Right hindlimb (tissue), 1 donor: ENCODE data around the gene LSAMP.

Experiments used
- DNase-seq: peaks from one replicate; pipeline ENCODE4 v3.0.0-alpha.2; 2018

LSAMP gene

DNA sequence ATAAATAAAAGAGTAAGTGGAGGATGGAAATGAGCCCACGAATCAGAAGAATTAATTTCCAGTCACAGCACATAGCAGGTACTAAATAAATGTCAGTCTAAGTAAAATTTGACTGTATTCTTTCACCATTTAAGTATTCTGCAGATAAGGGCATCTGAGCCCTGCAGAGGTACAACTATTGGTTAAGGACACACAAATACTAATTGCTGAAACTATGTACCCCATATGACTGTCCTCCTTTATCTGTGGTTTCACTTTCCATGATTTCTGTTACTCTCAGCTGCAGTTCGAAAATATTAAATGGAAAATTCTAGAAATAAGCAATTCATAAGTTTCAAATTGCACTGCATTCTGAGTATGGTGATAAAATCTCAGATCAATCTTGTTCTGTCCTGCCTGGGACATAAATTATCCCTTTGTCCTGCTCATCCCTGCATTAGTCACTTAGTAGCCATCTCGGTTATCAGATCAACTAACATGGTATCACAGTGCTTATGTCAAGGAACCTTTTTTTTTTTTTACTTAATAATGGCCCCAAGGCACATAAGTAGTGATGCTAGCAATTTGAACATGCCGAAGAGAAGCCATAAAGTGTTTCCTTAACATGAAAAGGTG is 95.1 kb downstream of the LSAMP start:
- no peak for DNase-seq

- no peak for DNase-seq
Measured at GRCh38 chr3:116348216-116348615, 97.1 kb downstream of the LSAMP start.

DNA sequence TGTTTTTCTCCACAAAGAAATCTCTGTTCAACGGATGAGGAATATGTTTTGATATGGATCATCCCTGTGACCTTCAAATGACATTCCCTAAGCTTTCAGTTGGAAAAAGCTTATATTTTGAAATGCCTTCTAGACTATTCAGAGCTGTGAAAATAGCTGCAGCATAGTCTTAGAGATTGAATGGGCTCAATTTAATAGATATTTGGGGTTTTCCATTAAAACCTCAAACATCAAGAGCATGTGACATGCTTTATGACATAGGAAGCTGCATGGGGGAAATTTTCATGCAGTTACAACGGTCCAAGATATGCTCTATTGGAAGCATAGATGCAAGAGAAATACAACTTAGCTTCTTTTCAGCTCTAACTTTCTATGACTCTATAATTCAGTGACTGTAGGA is 102.8 kb downstream of the LSAMP start:
- no peak for DNase-seq

GRCh38 chr3:116341899-116342298 is 103.4 kb downstream of the LSAMP start:
- no peak for DNase-seq

- DNase-seq: no peak
Measured at GRCh38 chr3:116341381-116341780, 103.9 kb downstream of the LSAMP start.

DNA sequence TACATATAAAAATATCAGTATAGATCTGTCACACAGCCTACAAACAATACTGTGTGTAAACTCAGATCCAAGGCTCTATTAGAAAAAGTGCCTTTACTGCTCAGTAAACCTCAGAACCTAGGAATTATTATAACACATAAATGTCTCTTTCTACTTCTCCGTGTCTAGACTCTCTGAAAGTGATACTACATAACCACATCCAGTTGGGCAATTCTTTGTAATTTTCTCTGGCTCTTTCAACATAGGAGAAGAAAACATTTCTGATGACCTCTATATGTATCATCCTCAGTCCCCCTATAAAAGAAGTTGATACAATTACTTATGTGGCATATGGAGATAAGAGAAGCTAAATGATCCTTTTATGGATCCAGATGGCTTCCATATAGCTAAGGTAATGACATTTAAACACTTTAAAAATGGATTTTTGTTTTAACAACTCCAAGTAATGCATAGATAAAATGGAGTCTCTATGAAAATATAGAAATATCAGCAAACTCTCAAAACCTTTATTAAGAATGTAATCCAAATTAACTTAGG is 104.5 kb downstream of the LSAMP start:
- DNase-seq: no peak

DNA sequence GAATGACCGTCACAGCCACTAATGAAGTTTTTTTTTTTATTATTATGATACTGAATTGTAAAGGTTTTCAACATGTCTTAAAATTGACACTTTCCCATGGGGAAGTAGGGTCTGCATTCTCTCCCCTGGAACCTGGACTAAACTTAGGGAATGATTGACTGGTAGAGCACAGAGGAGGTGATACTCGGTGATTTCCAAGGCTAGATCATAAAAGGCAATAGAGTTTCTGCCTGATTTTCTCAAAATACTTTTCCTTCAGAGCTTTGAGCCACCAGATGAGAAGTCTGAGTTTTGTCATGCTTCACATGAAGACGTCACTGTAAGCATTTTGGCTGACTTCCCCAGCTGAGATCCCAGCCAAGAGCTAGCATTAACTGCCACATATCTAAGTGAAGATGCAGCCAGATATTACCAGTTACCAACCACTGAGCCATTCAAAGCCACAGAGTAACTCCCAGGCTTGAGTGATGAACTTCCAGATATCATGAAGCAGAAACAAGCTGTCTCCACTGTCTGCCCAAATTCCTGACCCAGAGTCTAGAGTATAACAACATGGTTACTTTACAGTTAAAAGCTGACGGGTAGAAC is 105.8 kb downstream of the LSAMP start:
- peak; percentile 42 for DNase-seq

- no peak for DNase-seq
Measured at GRCh38 chr3:116338713-116339112, 106.6 kb downstream of the LSAMP start.

- DNase-seq: no peak
Measured at GRCh38 chr3:116337229-116337628, 108.1 kb downstream of the LSAMP start.

DNA sequence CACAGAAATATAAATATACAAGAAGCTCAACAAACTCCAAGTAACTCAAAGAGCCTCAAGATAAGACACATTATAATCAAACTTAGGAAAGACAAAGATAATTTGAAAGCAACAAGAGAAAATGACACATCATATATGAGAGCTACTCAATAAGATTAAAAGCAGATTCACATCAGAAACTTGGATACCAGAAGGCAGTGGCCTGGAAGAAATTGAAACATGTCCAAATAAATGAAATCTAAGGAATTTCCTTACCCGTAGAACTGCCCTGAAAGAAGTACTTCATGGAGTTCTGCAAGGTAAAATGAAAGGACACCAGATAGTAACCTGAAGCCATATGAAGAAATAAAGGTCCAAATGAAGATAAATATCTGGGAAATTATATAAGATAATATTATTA is 113.9 kb downstream of the LSAMP start:
- no peak for DNase-seq

GRCh38 chr3:116322750-116323375 is 122.4 kb downstream of the LSAMP start:
- DNase-seq: no peak

GRCh38 chr3:116318370-116318769 is 126.9 kb downstream of the LSAMP start:
- no peak for DNase-seq

DNA sequence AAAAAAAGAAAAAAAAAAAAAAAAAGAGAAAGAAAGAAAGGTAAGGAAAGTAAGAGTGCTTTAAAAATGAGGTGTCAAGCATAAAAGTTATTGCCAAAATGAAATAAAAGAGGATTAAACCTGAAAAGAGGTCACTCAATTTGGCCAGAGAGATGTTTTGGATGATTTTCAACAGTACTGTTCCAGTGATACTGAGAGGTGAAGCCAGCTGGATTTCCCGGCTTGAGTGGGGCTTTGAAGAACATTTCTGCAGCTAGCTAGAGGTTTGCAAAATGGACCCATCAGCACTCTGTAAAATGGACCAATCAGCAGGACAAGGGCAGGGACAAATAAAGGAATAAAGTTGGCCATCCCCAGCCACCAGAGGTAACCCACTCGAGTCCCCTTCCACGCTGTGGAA is 128.5 kb downstream of the LSAMP start:
- DNase-seq: peak; percentile 19

DNA sequence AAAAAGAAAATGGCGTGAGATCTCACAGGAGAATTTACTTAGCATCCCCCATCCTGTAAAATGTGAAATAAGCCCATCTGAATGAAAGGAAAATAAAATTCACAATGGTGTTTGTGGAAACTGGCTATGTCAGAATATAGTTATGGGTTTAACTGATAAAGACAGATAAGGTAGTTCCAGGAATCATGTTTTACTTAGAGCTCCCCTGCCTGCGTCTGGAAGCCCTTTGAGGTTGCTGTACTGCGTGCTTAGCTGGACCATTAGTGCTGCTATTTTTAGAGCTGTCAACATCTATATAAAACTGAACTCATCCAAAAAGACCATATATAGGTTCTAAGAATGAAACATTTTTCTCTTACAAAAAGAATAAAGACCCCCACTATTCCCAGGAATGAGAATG is 130.8 kb downstream of the LSAMP start:
- DNase-seq: no peak

DNA sequence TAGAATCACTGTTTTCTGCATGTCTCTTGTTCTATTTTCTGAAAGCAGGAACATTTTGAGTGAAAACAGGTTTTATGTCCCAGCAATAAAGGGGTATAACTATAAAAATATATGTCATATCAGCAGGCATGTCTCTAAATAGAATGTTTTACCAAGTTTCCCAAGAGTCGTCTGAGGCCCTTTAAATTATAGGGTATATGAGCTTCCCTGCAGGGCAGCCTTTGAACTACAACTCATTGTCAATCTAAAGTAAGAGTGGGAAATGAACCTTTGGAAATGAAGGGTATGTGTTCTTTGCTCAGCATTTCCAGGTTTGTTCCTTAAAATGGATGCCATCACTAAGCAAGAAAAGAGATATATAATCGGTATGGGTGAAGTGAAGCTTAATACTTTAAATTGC is 138.6 kb downstream of the LSAMP start:
- no peak for DNase-seq

DNA sequence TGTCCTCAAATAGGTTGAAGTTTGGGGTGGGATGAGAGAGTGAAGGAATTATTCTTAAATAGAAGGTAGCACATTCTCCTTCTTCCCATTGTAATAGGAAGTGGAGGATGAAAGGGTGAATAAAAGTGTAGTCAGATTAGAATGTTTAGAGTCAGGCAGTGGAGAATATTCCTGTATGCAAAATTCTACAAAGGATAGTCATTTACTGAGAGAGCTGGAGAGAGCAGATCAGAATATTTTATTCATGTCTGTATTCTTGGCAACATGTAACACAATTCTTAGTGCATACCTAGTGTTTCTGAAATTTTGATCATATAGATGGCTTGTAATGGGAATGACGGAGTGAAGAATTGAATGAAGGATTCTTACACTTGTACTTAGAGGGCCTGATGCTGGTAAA is 139.1 kb downstream of the LSAMP start:
- DNase-seq: no peak

DNA sequence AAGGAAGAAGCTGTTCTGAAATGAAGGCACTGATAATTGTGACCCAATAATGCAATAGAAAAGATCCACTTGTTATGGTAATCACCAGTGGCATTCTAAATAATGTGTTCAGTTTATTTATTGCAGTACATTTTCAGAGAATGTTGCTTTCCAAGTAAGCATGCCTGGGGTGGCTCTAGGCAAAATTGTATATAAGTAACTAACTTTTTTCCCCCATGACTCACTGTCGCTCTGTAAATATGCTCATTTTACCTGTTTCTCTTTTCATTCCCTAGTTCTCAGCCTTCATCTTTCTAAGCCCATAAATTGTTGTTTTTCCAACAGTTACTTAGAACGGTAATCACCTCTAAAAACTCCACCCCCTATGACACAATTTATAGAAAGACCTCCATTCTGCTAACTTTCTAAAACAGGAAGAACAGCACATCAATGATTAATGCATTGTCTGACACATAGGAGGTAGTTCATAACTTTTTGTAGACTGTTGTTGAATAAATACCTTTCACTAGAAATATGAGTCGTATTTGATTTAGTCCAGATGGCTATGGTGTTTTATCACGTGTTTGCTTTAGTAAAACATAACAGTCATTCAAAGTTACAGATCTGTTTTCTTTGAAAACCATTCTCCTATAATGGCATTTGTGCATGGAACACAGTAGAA is 143.1 kb downstream of the LSAMP start:
- DNase-seq: no peak

- no peak for DNase-seq
Measured at GRCh38 chr3:116301422-116301821, 143.9 kb downstream of the LSAMP start.

DNA sequence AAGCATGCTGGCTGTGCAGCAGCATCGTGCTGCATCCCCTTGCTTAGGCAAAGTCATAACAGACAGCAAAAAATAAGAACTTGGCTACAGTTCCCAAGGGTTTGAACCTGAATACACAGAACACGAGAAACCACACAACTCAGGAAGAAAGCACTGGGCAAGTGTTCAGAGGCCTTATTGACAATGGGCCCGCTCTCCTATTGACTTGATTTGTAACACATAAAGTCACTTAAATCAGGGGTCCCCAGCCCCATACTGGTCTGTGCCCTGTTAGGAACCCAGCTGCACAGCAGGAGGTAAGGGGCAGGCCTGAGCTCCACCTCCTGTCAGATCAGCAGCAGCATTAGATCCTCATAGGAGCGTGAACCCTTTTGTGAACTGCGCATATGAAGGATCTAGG is 145.1 kb downstream of the LSAMP start:
- no peak for DNase-seq

- DNase-seq: no peak
Measured at GRCh38 chr3:116299646-116300081, 145.6 kb downstream of the LSAMP start.

GRCh38 chr3:116298151-116298550 is 147.1 kb downstream of the LSAMP start:
- no peak for DNase-seq

GRCh38 chr3:116291141-116291540 is 154.1 kb downstream of the LSAMP start:
- no peak for DNase-seq

DNA sequence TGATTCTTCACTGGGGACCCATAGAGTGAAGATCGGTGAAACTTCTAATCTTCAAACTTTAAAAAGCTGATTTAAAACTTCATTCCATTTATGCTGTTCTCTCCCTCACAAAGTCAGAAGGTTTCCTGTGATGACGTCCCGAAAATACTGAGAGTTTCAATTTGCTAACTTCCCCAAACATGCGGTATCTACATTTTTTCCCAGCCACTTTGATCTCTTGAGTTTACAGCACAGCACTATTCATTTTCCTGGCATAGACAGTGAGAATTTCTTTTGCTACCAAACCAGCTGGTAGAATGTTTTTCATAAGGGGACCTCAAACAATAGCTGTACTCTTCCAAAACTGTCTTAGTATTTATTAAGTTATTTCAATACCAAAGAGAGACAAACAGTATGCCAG is 156.8 kb downstream of the LSAMP start:
- DNase-seq: no peak
